WTC11 (cell line): ENCODE measurements around the gene MTARC1. TPM values are rescaled to one million over a fixed set of nuclear protein-coding genes. Genes with fewer than 3 reads are reported as not detected.

Experiments used
- ATAC-seq: fragments of 200-7000 bp; cut with Tn5 transposase; 2 replicates; pipeline ENCODE4 v1.10.0; 2021; ENCODE audit warnings: mild to moderate bottlenecking, moderate library complexity
- CTCF ChIA-PET: fragments of 300-600 bp; sonication (Branson Sonifier 250); formaldehyde crosslinking; loops from one replicate; lab custom pipeline; 2021; ENCODE audit warnings: antibody characterized with exemption; lab: Charles Lee
- POLR2A ChIA-PET: fragments of 350-600 bp; sonication (Branson Sonifier 250); formaldehyde crosslinking; loops from one replicate; lab custom pipeline; 2021; ENCODE audit warnings: antibody characterized with exemption; lab: Charles Lee
- DNase-seq: peaks from one replicate; pipeline ENCODE4 v3.0.0; 2021; ENCODE audit warnings: low spot score
- H3K27ac Mint-ChIP-seq: 2 replicates; pipeline ENCODE4 v1.8.0; 2021; ENCODE audit warnings: mixed read lengths
- H3K27me3 Mint-ChIP-seq: 2 replicates; pipeline ENCODE4 v1.8.0; 2021; ENCODE audit warnings: low read depth, mild to moderate bottlenecking, moderate library complexity, mixed read lengths
- H3K36me3 Mint-ChIP-seq: 2 replicates; pipeline ENCODE4 v1.8.0; 2021; ENCODE audit warnings: mixed read lengths
- H3K4me1 Mint-ChIP-seq: 2 replicates; pipeline ENCODE4 v1.8.0; 2022; ENCODE audit warnings: mixed read lengths
- H3K4me3 Mint-ChIP-seq: 2 replicates; pipeline ENCODE4 v1.8.0; 2021; ENCODE audit warnings: mild to moderate bottlenecking, moderate library complexity, mixed read lengths
- H3K9me3 Mint-ChIP-seq: 2 replicates; pipeline ENCODE4 v1.8.0; 2021; ENCODE audit warnings: mixed read lengths
- CREB1 ChIP-seq: sonication (generic); formaldehyde crosslinking; IDR thresholded peaks from 2 replicates; pipeline ENCODE4 v1.8.0; 2023; ENCODE audit warnings: mild to moderate bottlenecking, missing genetic modification reagents
- E2F5 ChIP-seq: sonication (generic); formaldehyde crosslinking; IDR thresholded peaks from 2 replicates; pipeline ENCODE4 v1.8.1; 2022; ENCODE audit warnings: mild to moderate bottlenecking, moderate library complexity, missing genetic modification reagents
- ESRRA ChIP-seq: sonication (generic); formaldehyde crosslinking; IDR thresholded peaks from 2 replicates; pipeline ENCODE4 v1.8.1; 2022; ENCODE audit warnings: mild to moderate bottlenecking, missing genetic modification reagents, borderline replicate concordance
- ETV6 ChIP-seq: sonication (generic); formaldehyde crosslinking; IDR thresholded peaks from 2 replicates; pipeline ENCODE4 v1.8.1; 2022; ENCODE audit warnings: mild to moderate bottlenecking, missing genetic modification reagents
- FOXP1 ChIP-seq: sonication (generic); formaldehyde crosslinking; IDR thresholded peaks from 2 replicates; pipeline ENCODE4 v1.8.0; 2022; ENCODE audit warnings: missing genetic modification reagents, mild to moderate bottlenecking, moderate library complexity, borderline replicate concordance
- GABPB1 ChIP-seq: sonication (generic); formaldehyde crosslinking; IDR thresholded peaks from 2 replicates; pipeline ENCODE4 v1.8.1; 2023; ENCODE audit warnings: mild to moderate bottlenecking, missing genetic modification reagents
- IRF2 ChIP-seq: sonication (generic); formaldehyde crosslinking; IDR thresholded peaks from 2 replicates; pipeline ENCODE4 v1.8.0; 2022; ENCODE audit warnings: low read depth, missing genetic modification reagents, borderline replicate concordance
- JUN ChIP-seq: sonication (generic); formaldehyde crosslinking; IDR thresholded peaks from 2 replicates; pipeline ENCODE4 v1.8.0; 2023; ENCODE audit warnings: mild to moderate bottlenecking, missing genetic modification reagents
- MAX ChIP-seq: sonication (generic); formaldehyde crosslinking; IDR thresholded peaks from 2 replicates; pipeline ENCODE4 v1.8.0; 2022; ENCODE audit warnings: mild to moderate bottlenecking, missing genetic modification reagents
- MXD4 ChIP-seq: fragments of 250-450 bp; sonication (Bioruptor Pico); IDR thresholded peaks from 2 replicates; pipeline ENCODE4 v1.8.0; 2021; ENCODE audit warnings: mild to moderate bottlenecking, moderate library complexity, borderline replicate concordance
- RORB ChIP-seq: fragments of 250-450 bp; sonication (Bioruptor Pico); IDR thresholded peaks from 2 replicates; pipeline ENCODE4 v1.9.0; 2021; ENCODE audit warnings: mild to moderate bottlenecking
- SMAD3 ChIP-seq: sonication (generic); formaldehyde crosslinking; IDR thresholded peaks from 2 replicates; pipeline ENCODE4 v1.8.0; 2022; ENCODE audit warnings: missing genetic modification reagents, mild to moderate bottlenecking, borderline replicate concordance
- SMAD4 ChIP-seq: sonication (generic); formaldehyde crosslinking; IDR thresholded peaks from 2 replicates; pipeline ENCODE4 v1.8.0; 2022; ENCODE audit warnings: mild to moderate bottlenecking, missing genetic modification reagents
- TEAD1 ChIP-seq: sonication (generic); formaldehyde crosslinking; IDR thresholded peaks from 2 replicates; pipeline ENCODE4 v1.8.0; 2022; ENCODE audit warnings: mild to moderate bottlenecking, missing genetic modification reagents
- TEAD4 ChIP-seq: sonication (generic); formaldehyde crosslinking; IDR thresholded peaks from 2 replicates; pipeline ENCODE4 v1.8.0; 2022; ENCODE audit warnings: mild to moderate bottlenecking, missing genetic modification reagents
- TP53 ChIP-seq: sonication (generic); formaldehyde crosslinking; IDR thresholded peaks from 2 replicates; pipeline ENCODE4 v1.8.1; 2023; ENCODE audit warnings: mild to moderate bottlenecking, missing genetic modification reagents
- ZBTB21 ChIP-seq: sonication (generic); formaldehyde crosslinking; IDR thresholded peaks from 2 replicates; pipeline ENCODE4 v1.8.1; 2023; ENCODE audit warnings: mild to moderate bottlenecking, missing genetic modification reagents, borderline replicate concordance
- ZNF121 ChIP-seq: sonication (generic); formaldehyde crosslinking; IDR thresholded peaks from 2 replicates; pipeline ENCODE4 v1.8.0; 2023; ENCODE audit warnings: missing genetic modification reagents
- ZNF232 ChIP-seq: sonication (generic); formaldehyde crosslinking; IDR thresholded peaks from 2 replicates; pipeline ENCODE4 v1.8.0; 2022; ENCODE audit warnings: mild to moderate bottlenecking, missing genetic modification reagents
- ZNF423 ChIP-seq: fragments of 250-450 bp; sonication (Bioruptor Pico); IDR thresholded peaks from 2 replicates; pipeline ENCODE4 v2.1.2; 2022; ENCODE audit warnings: mild to moderate bottlenecking, moderate library complexity
- total RNA-seq: library from RNA; stranded (reverse); gene quantifications from 3 replicates; pipeline ENCODE4 v1.2.3, GENCODE V29; 2021
- TF ChIP-seq, protein P1 (sequence below): sonication (generic); formaldehyde crosslinking; IDR thresholded peaks from 2 replicates; pipeline ENCODE4 v1.8.0; 2023; ENCODE audit warnings: missing genetic modification reagents, mild to moderate bottlenecking, borderline replicate concordance
- TF ChIP-seq, protein P2 (sequence below): sonication (generic); formaldehyde crosslinking; conservative IDR thresholded peaks from 2 replicates; pipeline ENCODE4 v1.8.1; 2022; ENCODE audit warnings: mild to moderate bottlenecking, missing genetic modification reagents
- TF ChIP-seq, protein P3 (sequence below): sonication (generic); formaldehyde crosslinking; IDR thresholded peaks from 2 replicates; pipeline ENCODE4 v1.8.0; 2023; ENCODE audit warnings: mild to moderate bottlenecking, missing genetic modification reagents
- TF ChIP-seq, protein P4 (sequence below): sonication (generic); formaldehyde crosslinking; IDR thresholded peaks from 2 replicates; pipeline ENCODE4 v1.8.1; 2023; ENCODE audit warnings: mild to moderate bottlenecking, moderate library complexity, missing genetic modification reagents
- TF ChIP-seq, protein P5 (sequence below): sonication (generic); formaldehyde crosslinking; IDR thresholded peaks from 2 replicates; pipeline ENCODE4 v1.8.1; 2023; ENCODE audit warnings: mild to moderate bottlenecking, missing genetic modification reagents

Gene MTARC1
- total RNA-seq, 1 experiment from 2014 or later: 25.8 TPM

DNA sequence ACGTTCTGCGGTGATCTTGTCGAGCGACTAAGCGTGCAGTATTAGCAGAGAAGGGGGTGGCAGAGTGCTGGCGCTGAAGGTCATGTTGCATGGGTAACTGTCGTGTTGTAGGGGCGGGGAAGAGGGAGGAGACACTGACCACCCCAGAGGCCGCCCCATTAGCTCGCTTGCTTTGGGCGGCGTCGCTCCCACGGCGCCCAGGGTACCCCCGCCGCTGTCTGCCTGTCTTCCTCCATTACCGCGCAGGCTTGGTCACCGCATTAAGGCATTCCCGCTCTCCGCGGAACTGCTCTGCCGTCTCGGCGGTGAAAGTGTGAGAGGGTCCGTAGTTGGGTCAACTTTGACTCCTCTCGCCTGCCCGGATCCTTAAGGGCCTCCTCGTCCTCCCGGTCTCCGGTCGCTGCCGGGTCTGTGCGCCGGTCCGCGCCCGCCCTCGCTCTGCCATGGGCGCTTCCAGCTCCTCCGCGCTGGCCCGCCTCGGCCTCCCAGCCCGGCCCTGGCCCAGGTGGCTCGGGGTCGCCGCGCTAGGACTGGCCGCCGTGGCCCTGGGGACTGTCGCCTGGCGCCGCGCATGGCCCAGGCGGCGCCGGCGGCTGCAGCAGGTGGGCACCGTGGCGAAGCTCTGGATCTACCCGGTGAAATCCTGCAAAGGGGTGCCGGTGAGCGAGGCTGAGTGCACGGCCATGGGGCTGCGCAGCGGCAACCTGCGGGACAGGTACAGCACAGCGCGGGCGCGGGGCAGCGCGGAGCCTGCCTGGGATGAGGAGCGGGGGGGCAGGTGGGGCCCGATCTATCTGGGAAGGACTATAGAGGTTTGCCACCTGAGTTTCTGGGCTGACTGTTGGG is 38.4 kb upstream of the MTARC1 start, which contains the start of gene MTARC2:
TSS of gene MTARC2 (plus strand) at position 234 of the 846 bp plus-strand sequence. CDS start at position 444, 210 bp downstream.
- DNase-seq: peak; percentile 81
- peaks cover 49% of the 10 kb centered on the region for H3K4me1 Mint-ChIP-seq
- no peaks in the 10 kb centered on the region for H3K9me3 Mint-ChIP-seq
- H3K27me3 Mint-ChIP-seq: peaks cover 43% of the 10 kb centered on the region
- H3K27ac Mint-ChIP-seq: peak within 1 kb of the TSS; percentile 91
- peak; percentile 92 for ATAC-seq
- CTCF ChIA-PET: interaction anchor here (0.8 to 3.5 kb wide), 10 partner anchors 9 to 62 kb away, joined by 3 to 64 read pairs (median 4); partner anchors contain the start of genes C1orf115 and MTARC1
- POLR2A ChIA-PET: interaction anchor here (0.6 to 2.9 kb wide), 10 partner anchors 14 to 827 kb away, joined by 3 to 22 read pairs (median 3); partner anchors contain the start of genes MTARC1 and RAB3GAP2
- peak within 1 kb of the TSS; percentile 88 for H3K4me3 Mint-ChIP-seq
- no peaks in the 10 kb centered on the region for H3K36me3 Mint-ChIP-seq
- TF ChIP-seq RORB: no peak
- TF ChIP-seq MAX (CRISPR knock-in tag): peak; percentile 87
- no peak; the same call in 1 of the 2 replicates for TF ChIP-seq TP53 (CRISPR knock-in tag)
- TF ChIP-seq, protein P1, sequence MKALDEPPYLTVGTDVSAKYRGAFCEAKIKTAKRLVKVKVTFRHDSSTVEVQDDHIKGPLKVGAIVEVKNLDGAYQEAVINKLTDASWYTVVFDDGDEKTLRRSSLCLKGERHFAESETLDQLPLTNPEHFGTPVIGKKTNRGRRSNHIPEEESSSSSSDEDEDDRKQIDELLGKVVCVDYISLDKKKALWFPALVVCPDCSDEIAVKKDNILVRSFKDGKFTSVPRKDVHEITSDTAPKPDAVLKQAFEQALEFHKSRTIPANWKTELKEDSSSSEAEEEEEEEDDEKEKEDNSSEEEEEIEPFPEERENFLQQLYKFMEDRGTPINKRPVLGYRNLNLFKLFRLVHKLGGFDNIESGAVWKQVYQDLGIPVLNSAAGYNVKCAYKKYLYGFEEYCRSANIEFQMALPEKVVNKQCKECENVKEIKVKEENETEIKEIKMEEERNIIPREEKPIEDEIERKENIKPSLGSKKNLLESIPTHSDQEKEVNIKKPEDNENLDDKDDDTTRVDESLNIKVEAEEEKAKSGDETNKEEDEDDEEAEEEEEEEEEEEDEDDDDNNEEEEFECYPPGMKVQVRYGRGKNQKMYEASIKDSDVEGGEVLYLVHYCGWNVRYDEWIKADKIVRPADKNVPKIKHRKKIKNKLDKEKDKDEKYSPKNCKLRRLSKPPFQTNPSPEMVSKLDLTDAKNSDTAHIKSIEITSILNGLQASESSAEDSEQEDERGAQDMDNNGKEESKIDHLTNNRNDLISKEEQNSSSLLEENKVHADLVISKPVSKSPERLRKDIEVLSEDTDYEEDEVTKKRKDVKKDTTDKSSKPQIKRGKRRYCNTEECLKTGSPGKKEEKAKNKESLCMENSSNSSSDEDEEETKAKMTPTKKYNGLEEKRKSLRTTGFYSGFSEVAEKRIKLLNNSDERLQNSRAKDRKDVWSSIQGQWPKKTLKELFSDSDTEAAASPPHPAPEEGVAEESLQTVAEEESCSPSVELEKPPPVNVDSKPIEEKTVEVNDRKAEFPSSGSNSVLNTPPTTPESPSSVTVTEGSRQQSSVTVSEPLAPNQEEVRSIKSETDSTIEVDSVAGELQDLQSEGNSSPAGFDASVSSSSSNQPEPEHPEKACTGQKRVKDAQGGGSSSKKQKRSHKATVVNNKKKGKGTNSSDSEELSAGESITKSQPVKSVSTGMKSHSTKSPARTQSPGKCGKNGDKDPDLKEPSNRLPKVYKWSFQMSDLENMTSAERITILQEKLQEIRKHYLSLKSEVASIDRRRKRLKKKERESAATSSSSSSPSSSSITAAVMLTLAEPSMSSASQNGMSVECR (CRISPR knock-in tag): peak; percentile 73; the same call in 1 of the 2 replicates
- TF ChIP-seq ESRRA (CRISPR knock-in tag): 0 out of 2 replicates have a peak, but pooled peaks have one; percentile 44
- peak; percentile 10; the same call in 1 of the 2 replicates for TF ChIP-seq TEAD4 (CRISPR knock-in tag)
- TF ChIP-seq SMAD4 (CRISPR knock-in tag): peak; percentile 68; the same call in 1 of the 2 replicates
- TF ChIP-seq, protein P2, sequence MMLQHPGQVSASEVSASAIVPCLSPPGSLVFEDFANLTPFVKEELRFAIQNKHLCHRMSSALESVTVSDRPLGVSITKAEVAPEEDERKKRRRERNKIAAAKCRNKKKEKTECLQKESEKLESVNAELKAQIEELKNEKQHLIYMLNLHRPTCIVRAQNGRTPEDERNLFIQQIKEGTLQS (CRISPR knock-in tag): no peak
- 0 out of 2 replicates have a peak, but pooled peaks have one; percentile 31 for TF ChIP-seq ZBTB21 (CRISPR knock-in tag)
- TF ChIP-seq GABPB1: peak; percentile 11; the same call in 1 of the 2 replicates
- TF ChIP-seq, protein P3, sequence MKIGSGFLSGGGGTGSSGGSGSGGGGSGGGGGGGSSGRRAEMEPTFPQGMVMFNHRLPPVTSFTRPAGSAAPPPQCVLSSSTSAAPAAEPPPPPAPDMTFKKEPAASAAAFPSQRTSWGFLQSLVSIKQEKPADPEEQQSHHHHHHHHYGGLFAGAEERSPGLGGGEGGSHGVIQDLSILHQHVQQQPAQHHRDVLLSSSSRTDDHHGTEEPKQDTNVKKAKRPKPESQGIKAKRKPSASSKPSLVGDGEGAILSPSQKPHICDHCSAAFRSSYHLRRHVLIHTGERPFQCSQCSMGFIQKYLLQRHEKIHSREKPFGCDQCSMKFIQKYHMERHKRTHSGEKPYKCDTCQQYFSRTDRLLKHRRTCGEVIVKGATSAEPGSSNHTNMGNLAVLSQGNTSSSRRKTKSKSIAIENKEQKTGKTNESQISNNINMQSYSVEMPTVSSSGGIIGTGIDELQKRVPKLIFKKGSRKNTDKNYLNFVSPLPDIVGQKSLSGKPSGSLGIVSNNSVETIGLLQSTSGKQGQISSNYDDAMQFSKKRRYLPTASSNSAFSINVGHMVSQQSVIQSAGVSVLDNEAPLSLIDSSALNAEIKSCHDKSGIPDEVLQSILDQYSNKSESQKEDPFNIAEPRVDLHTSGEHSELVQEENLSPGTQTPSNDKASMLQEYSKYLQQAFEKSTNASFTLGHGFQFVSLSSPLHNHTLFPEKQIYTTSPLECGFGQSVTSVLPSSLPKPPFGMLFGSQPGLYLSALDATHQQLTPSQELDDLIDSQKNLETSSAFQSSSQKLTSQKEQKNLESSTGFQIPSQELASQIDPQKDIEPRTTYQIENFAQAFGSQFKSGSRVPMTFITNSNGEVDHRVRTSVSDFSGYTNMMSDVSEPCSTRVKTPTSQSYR (CRISPR knock-in tag): no peak
- TF ChIP-seq TEAD1 (CRISPR knock-in tag): peak; percentile 23; the same call in 1 of the 2 replicates
- TF ChIP-seq ETV6 (CRISPR knock-in tag): peak; percentile 9; the same call in 1 of the 2 replicates
- peak; percentile 65 for TF ChIP-seq FOXP1
- peak; percentile 49; the same call in 1 of the 2 replicates for TF ChIP-seq ZNF121
- TF ChIP-seq CREB1 (CRISPR knock-in tag): no peak; the same call in 1 of the 2 replicates
- TF ChIP-seq, protein P4, sequence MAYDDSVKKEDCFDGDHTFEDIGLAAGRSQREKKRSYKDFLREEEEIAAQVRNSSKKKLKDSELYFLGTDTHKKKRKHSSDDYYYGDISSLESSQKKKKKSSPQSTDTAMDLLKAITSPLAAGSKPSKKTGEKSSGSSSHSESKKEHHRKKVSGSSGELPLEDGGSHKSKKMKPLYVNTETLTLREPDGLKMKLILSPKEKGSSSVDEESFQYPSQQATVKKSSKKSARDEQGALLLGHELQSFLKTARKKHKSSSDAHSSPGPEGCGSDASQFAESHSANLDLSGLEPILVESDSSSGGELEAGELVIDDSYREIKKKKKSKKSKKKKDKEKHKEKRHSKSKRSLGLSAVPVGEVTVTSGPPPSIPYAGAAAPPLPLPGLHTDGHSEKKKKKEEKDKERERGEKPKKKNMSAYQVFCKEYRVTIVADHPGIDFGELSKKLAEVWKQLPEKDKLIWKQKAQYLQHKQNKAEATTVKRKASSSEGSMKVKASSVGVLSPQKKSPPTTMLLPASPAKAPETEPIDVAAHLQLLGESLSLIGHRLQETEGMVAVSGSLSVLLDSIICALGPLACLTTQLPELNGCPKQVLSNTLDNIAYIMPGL (CRISPR knock-in tag): peak; percentile 64
- TF ChIP-seq E2F5 (CRISPR knock-in tag): peak; percentile 86; the same call in 1 of the 2 replicates
- peak; percentile 79; the same call in 1 of the 2 replicates for TF ChIP-seq JUN
- peak; percentile 89; the same call in 1 of the 2 replicates for TF ChIP-seq ZNF232
- TF ChIP-seq IRF2: no peak
- peak; percentile 33; the same call in 1 of the 2 replicates for TF ChIP-seq SMAD3 (CRISPR knock-in tag)
- TF ChIP-seq MXD4: no peak
- no peak for TF ChIP-seq ZNF423 (CRISPR knock-in tag)
- TF ChIP-seq, protein P5, sequence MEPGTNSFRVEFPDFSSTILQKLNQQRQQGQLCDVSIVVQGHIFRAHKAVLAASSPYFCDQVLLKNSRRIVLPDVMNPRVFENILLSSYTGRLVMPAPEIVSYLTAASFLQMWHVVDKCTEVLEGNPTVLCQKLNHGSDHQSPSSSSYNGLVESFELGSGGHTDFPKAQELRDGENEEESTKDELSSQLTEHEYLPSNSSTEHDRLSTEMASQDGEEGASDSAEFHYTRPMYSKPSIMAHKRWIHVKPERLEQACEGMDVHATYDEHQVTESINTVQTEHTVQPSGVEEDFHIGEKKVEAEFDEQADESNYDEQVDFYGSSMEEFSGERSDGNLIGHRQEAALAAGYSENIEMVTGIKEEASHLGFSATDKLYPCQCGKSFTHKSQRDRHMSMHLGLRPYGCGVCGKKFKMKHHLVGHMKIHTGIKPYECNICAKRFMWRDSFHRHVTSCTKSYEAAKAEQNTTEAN (CRISPR knock-in tag): no peak
